Stimulated activated CD8-positive, alpha-beta memory T cell treated with anti-CD3 and anti-CD28 coated beads, Interleukin-15, amount 100 ng/mL, for 48 hours (primary cell): Measurements from ENCODE around the gene KREMEN1.

Experiments
- DNase-seq, 2 donors: peaks; one replicate each; pipeline ENCODE4 v3.0.0-alpha.2; 2020; ENCODE audit warnings: low read depth in 2 of 2

KREMEN1 gene

DNA sequence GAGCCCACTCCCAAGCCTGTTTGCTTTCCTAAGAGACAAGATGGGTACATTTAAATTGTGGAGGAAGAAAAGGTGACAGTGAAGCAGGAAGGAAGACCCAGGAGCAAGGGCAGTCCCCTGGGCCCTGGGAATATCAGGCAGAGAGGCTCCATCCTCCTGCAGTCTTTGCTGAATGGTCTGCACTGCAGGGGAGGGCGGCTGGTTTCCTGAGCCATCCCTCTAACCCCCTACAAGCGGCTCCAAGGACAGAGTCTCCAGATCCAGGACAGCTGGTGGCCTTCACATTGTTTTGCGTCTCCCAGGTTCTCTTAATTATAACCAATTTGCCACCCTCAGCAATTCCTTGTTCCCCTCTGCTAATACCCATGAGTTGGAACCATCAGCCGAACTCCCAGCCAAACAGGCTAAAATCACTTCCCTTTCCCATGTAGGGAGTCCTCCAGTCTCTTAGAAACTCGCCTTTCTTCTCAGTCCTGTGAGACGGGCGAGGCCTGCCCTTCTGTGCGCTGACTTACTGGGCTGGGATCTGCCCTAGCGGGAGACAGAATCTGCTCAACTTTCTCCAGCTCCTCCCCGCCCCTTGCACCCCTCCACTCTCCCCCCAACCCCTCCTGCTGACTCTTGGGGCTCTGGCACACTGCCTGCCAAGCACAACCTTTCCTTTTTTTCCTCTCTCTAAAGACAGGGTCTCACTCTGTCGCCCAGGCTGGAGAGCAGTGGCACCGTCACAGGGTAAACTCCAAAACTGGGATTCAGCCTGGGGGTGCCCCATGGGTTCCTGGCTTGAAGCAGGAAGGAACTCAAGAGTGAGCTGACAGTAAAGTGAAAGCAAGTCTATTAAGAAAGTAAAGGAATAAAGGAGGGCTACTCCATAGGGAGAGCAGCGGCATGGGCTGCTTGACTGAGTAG, 79.5 kb downstream of the KREMEN1 start:
- DNase-seq, result no peak

DNA sequence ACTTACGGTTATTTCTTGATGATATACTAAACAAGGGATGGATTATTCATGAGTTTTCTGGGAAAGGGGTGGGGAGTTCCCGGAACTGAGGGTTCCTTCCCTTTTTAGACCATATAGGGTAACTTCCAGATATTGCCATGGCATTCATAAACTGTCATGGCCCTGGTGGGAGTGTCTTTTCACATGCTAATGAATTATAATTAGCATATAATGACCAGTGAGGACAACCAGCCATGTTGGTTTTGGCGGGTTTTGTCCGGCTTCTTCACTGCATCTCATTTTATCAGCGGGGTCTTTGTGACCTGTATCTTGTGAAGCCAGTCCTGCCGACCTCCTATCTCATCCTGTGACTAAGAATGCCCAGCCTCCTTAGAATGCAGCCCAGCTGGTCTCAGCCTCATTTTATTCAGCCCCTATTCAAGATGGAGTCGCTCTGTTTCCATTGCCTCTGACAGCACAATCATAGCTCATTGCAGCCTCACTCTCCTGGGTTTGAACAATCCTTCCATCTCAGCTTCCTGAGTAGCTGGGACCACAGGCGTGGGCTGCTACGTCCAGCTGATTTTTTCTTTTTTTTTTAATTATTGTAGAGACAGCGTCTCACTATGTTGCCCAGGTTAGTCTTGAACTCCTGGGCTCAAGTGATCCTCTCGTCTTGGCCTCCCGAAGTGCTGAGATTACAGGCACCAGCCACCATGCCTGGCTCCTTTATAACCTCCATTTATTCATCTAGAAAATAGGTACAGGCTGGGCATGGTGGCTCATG, 80.3 kb downstream of the KREMEN1 start:
- no peak for DNase-seq

DNA sequence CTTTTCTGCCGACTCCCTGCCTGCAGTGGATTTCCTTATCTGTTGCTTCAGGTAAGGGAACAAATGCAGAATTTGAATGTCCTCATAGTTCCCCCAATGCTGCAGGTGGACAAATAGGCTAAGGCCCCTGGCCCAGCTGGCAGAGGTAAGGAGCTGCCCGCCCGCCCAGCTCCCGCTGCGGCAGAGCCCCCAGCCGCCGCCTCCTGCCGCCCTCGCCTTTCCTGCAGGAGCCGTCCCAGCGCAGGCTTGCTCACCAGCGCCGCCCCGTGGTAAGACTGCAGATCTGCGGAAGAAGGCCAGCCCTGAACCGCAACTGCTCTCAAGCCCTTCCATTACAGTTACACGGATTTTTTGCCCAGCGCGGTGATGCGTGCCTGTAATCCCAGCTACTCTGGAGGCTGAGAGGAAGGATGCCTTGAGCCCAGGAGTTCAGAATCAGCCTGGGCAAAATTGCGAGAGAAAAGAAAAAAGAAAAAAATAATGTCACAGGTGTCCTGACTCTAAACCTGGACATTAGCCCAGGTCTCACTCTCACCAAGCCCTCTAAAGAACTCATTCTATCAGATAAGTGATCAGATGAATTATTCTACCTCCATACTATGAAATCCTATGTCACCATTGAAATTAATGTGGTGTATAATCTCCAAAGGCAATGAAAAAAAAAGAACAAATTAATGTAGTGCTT, 81.7 kb downstream of the KREMEN1 start:
- DNase-seq, result peak; percentile 44 to 59

DNA sequence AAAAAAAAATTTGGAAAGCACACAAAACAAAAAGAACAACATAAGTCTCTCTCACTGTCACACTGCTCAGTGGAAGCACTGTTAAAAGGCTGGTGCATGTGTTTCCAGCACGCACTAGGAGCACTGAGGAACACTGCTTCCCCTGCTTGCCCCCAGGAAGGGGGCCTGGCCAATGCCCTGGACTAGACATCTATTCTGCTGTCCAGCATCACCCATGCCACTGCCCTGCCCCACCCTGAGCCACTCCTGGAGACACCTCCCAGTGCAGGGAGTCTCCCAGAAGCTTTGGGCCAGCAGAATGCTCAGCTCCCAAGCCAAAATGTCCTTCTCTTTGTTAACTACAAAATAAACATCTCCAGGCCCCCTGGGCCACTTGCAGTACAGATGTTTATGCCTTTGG, 83.1 kb downstream of the KREMEN1 start:
- no peak for DNase-seq

DNA sequence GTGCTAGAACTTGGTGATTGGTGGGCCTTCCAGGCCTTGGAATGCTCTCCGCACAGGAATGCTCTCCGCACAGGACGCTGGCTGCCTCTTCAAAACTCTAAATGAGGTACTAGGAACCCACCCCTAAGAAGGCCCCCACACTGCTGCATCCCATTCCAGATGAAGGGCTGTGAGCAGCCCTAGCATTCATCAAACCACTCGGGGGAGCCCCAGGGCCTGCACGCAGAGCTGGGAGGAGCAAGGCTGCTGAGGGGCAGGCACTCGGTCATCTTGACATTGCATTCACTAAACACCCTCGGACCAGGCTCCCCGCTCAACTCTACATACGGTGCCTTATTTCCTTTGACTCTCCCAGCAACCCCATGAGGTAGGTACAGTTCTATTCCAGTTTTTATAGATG, 83.7 kb downstream of the KREMEN1 start:
- no peak for DNase-seq

DNA sequence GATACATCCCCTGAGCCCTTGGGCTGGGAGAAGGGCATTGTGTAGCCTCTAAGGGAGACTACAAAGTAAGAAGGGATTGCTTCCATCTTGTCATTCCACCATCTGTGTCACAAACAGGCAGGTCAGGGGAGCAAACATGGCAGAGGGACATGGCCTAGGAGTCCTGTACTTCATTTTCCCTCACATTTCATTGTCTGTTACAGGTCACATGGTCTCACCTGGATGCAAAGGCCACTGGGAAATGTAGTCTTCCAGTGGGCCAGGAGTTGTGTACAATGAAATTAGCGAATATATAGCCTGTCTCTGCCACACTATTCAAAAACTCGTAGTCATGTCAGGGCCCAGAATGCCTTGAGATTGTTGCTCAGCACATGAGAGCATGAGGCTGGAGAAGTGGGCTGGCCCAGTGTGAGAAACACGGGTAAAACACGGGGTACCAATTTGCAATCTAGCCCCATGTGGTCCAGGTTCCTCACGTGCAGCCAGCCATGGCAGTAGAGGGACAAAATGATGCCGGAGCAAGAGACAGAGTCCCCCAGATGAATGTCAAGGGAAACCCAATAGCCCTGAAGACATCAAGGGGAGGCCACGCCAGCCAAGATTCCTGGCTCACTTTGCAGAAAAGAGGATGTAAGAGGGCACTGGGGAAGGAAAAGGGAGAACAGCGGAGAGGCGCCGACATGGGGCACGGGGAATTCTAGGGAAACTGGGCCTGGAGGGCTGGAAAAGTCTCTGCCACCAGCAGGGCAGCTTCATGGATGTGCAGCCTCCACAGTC, 85.1 kb downstream of the KREMEN1 start:
- no peak for DNase-seq

DNA sequence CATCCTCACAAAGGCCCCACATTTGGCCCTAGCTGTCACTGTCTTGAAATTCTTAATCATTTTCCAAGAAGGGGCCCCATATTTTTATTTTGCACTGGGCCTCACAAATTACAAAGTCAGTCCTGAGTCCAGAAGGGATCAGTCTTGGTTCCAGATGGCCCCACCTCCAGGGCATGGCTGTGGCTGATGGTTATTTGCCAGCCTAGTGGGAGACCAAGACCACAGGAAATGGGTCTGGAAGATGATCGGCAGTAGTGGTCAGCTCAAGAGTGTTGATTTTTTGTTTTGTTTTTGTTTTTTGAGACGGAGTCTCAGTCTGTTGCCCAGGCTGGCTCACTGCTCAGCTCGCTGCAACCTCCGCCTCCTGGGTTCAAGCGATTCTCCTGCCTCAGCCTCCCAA, 85.7 kb downstream of the KREMEN1 start:
- no peak for DNase-seq

DNA sequence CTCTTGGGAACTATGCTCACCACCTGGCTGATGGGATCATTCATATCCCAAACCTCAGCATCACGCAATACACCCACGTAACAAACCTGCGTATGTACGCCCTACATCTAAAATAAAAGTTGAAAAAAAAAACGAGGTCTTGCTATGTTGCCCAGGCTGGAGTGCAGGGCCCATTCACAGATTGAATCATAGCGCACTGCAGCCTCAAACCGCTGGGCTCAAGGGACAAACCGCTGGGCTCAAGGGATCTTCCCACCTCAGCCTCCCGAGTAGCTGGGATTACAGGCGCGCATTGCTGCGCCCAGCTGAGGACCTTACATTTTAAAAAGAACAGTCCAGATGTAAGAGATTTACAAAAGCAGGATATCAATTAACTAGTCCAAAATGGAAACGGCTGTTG, 91.0 kb downstream of the KREMEN1 start:
- DNase-seq, result no peak

DNA sequence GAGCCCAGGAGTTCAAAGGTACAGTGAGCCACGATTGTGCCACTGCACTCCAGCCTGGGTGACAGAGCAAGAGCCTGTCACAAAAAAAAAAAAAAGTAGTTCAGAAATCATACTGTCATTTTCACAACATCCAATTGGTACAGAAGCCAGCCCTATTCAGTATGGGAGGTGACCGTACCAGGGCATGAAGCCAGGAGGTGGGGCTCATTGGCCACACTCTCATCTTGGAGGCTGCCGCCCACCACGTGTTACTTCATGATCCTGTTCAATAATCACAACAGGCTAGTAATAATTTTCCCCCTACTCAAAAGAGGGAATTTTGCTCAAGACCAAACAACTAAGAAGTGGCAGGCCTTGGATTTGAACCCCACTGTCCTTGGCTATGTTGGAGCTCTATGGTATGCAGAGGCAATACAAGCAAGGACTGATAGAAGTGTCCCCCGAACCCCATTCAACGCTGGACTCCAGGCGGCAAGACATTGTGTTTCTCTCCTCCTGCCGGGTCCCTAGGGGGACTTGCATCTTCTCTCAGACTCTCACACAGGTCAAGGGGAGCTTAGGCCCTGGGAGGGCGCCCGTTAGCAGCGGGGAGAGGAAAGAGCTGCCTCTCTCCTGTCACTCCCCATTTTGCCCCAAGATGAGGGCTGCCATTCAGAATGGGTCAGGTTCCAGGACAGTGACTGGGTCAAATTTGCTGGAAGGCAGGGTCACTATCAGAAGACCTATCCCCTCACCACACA, 92.7 kb downstream of the KREMEN1 start:
- DNase-seq, result no peak

DNA sequence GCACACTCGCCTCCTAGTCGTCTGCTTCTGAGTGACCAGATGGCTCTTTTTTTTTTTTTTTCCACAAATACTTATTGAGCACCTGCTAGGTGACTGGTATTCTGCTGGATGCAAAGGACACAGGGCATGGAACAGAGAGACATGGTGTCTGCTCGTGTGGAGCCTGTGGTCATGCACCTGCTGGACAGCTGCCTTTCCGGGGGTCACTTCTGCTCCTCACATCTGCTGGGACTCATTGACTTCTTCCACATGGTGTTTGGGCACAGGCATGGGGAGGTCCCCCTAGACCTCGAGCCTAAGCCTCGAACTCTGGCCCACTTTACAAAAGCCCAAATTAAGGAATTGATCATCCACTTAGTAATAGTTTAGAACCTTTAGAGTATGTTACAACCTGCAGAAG, 93.3 kb downstream of the KREMEN1 start:
- DNase-seq, result no peak

DNA sequence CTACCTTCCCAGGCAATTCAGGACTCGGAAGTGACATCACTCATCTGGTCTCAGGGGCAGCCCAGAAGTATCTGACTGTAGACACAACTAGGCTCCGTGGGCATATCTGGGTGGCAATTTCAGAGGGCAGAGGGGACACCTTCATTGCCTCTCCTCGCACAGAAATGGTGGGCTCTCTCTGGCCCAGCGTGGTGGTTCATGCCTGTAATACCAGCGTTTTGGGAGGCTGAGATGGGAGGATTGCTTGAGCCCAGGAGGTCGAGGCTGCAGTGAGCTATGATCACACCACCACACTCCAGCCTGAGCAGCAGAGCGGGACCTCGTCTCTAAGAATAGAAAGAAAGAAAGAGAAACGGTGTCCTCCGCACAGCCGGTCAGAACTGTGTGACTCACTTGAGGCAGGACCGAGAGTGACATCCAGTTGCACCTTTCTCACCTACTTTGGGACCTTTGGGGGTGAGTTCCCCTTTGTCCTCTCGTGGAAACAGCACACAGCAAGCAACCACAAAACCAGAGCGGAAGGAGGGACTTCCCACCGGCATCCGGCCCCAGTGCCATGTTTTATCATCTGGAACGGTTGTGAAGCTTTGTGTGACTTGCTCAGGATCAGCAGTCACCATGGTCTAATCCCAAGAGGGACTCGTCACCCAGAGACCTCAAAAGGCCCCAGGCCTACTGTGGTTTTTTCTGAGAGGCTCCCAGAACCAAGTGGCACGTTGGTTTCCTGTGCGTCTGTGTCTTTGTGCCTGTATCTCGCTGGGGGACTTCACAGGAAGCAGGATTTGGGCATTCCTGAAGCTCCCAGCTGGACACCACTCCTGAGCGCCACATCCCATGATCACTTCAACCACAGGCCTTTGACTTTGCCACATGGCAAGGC, 94.4 kb downstream of the KREMEN1 start:
- peak; percentile 67 to 70 for DNase-seq

DNA sequence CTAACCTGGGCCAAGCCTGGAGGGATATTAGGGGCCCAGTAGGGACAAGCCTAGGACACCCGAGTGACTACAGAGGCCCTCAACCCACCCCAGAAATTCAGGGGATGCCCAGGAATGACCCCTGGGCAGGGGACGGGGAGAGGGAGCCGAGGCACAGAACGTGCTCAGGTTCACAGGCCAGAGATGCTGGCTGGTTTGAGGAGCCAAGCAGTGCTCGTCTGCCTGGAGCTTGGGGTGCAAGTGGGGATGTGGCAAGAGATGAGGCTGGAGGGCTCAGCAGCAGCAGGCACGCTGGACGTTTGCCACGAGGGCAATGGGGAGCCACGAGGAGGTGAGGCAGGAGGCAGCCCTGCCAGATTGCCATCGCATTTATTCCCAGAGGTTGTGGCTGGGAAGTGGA, 98.9 kb downstream of the KREMEN1 start:
- DNase-seq, result no peak

DNA sequence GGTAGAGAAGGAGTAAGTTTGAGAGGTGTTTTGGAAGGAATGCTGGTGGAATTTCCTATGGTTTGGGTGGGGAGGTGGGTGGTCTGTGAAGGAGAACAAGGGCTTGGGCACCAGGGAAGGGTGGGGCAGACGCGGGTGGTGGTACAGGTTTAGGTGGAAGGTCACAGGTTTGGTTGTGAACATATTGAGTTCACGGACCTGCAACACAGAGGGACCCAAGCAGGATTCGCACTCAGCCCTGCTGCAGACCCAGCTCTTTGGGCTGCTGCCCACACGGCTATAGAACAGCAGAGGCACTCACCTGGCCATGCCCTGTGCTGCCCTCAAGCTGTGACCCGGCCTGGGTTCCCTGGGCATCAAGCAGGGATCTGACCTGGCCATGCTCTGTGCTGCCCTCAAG, 99.4 kb downstream of the KREMEN1 start:
- no peak for DNase-seq

DNA sequence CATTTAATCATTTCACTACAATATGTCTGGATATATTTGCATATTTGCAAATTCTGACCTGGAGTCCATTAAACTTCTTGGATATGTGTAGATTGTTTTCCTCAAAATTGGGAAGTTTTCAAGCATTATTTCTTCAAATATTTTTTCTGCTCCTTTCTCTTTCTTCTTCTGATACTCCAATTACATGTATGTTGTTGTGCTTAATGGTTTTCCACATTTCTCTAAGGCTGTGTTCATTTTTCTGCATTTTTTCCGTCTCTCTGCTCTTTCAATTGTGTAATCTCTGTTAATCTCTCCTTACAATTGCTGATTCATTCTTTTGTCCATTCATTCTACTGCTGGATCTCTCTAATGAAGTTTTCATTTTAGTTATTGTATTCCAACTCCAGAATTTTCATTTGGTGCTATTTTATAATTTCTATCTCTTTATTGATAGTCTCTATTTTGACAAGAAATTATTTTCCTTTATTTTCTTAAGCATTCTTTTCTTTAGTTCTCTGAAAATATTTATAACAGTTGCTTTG, 102.5 kb downstream of the KREMEN1 start:
- DNase-seq, result no peak

DNA sequence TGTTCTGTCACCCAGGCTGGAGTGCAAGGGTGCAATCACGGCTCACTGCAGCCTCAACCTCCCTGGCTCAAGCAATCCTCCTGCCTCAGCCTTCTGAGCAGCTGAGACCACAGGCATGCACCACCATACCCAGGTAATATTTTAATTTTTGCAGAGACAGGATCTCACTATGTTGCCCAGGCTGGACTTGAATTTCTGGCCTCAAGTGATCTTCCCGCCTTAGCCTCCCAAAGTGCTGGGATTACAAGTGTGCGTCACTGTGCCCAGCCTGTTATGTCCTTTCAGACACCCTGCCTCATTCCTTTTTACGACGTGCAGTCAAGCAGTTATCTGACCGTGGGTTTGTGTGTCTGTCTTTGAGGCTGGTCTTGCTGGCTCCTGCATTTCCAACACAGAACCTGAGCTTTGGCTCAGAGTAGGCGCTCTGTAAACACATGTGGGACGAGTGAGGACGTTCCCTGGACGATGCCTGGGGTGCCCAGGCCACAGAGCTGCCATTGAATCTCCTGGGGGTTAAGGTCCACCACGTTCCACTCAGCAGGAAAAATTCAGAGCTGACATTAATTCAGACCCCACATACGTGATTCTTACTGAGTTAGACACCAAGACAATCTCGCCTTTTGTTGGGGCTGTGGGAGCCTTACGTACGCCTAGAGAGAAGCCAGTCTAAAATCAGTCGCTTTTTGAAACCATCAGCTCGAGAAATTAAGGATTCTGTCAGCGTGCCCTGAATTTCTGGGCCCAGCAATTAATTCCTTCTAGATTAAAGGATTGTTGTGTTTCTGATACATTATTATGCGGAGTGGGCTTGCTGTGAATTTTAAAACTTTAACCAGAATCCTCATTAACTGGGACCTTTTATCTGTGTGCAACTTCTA, 111.4 kb downstream of the KREMEN1 start:
- no peak for DNase-seq

DNA sequence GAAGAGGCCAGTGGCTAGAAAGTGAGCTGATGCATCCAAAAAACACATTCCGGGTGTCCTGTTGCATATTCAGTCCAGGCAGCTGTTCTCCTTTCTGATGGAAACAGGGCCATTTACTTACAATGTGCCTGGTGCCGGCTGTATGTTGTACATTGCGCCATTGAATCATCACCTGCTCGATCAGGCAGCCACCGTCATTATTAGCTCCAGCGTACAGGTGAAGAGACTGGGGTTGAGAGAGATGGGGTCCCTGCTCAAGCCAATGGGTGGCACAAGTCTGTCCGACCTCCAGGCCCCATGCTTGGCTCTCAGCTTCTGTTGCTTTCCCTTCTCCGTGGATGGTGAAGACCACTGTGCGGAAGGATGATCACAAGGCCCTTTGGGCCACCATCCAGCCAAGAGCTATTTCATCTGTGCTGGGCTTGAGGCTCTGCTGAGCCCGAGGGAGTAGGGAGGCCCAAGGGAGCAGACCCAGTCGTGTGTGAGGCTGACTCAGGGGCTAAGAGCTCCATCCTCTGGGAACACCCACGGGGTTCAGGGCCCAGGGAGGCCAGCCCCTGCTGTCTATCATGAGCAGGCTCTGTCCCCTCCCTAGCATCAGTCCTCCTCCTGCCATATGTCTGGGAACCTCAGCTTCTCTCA, 112.1 kb downstream of the KREMEN1 start:
- DNase-seq, result no peak

DNA sequence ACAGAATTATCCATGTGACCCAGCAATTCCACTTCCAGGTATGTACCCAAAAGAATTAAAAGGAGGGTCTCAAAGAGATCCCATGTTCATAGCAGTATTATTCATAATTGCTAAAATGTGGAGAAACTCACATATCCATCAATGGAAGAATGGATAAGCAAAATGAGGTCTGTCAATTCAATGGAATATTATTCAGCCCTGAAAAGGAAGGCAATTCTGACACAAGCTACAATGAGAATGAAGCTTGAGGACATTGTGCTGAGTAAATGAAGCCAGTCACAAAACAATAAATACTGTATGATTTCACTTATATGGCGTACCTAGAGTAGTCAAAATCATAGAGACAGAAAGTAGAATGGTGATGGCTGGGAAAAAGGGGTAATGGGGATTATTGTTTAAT, 113.5 kb downstream of the KREMEN1 start:
- no peak for DNase-seq

DNA sequence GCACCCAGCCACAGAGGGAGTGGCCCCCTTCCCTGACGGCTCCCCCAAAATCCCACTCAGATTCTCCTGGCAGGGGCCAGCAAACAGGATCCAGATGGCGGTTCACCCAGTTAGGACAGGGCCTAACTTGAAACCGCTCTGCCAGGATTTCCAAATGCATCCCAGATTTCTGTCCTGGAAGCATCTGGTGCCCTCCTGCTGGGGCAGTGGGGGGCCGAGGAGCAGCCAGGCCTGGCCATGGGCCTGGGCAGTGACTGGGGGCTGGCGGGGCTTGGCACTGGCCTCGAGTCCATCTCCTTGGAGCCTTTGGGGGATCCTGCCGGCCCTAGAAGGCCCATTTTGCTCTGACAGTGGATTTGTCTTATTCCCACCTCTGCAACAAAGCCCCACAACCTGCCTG, 115.0 kb downstream of the KREMEN1 start:
- no peak for DNase-seq
